Mammary epithelial cell (primary cell): Measurements from ENCODE around the gene TFEB.

Source experiments
- EZH2 ChIP-seq: IDR thresholded peaks from 2 replicates; pipeline ENCODE4 v1.6.1; 2012; ENCODE audit warnings: low read length, inconsistent platforms, borderline replicate concordance
- TF ChIP-seq, protein P1 (sequence below), 2 donors: IDR thresholded peaks in 1 of 2; conservative IDR thresholded peaks in 1 of 2; 2 replicates each; pipeline ENCODE4 v1.5.1; 2011 to 2012; ENCODE audit warnings: inconsistent platforms in 2 of 2, low read length in 2 of 2, mild to moderate bottlenecking in 2 of 2, control low read depth in 1 of 2, low read depth in 1 of 2; ENCODE audit not compliant: insufficient read depth in 1 of 2; ENCODE audit errors: extremely low read depth in 1 of 2

DNA sequence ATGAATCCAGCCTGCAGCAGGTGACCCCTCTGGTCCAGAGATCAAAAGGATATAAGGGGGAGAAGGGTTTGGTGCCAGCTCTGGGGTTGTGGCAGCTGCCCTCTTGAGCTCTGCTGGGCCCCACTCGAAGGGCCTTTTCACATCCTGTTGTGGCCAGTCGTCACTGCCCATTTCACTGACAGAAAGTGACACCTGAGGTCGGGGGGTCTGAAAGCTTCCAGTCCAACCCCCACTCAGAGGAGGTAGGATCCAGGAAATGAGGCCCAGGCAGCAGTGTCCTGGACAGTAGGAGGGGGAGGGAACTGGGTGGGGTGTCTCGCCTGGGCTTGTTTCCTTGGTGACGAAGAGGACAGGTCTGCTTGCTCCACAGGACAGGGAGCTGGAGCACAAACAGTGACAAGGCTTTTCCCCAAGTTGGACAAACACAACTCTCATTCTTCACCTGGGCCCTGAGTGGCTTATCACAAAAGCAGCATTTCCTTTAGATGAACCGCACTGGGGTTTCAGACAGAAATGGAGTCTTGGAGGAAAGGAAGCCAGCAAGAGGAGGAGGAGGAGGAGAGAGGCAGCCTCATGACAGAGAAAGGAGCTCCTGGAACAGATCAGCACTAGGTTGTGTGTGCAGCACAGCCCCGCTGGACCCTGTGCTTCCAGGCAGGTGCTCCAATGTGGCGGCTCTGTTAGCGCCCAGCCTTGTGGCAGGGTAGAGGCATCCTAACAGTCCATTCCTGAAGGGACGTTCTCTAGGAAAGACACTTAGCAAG, 33.3 kb upstream of the TFEB start:
- TF ChIP-seq, protein P1, sequence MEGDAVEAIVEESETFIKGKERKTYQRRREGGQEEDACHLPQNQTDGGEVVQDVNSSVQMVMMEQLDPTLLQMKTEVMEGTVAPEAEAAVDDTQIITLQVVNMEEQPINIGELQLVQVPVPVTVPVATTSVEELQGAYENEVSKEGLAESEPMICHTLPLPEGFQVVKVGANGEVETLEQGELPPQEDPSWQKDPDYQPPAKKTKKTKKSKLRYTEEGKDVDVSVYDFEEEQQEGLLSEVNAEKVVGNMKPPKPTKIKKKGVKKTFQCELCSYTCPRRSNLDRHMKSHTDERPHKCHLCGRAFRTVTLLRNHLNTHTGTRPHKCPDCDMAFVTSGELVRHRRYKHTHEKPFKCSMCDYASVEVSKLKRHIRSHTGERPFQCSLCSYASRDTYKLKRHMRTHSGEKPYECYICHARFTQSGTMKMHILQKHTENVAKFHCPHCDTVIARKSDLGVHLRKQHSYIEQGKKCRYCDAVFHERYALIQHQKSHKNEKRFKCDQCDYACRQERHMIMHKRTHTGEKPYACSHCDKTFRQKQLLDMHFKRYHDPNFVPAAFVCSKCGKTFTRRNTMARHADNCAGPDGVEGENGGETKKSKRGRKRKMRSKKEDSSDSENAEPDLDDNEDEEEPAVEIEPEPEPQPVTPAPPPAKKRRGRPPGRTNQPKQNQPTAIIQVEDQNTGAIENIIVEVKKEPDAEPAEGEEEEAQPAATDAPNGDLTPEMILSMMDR (conservative IDR thresholded peaks at IDR 0.05 in 1 of 2, IDR thresholded peaks at IDR 0.05 in 1 of 2; ENCODE audit: extremely low read depth in 1 of 2, insufficient read depth in 1 of 2, low read depth in 1 of 2, low read length in 2 of 2): no peak
- no peak for TF ChIP-seq EZH2
